GM23338 (cell line): ENCODE results near the gene ENTPD6. TPM values are rescaled to one million over a fixed set of nuclear protein-coding genes. Genes with fewer than 3 reads are reported as not detected.

Experiments used
- ATAC-seq: fragments of 200-7000 bp; cut with Tn5 transposase; 3 replicates; pipeline ENCODE4 v1.9.1; 2020
- DNase-seq: peaks from one replicate; pipeline ENCODE4 v3.0.0-alpha.2; 2015; ENCODE audit warnings: low spot score
- H2AFZ ChIP-seq: fragments of 200-600 bp; sonication (generic); 2 replicates; pipeline ENCODE4 v1.8.0; 2016; ENCODE audit warnings: antibody characterized with exemption, mild to moderate bottlenecking, moderate library complexity
- H3F3A ChIP-seq: fragments of 200-600 bp; sonication (generic); replicated peaks from 2 replicates; pipeline ENCODE4 v1.8.0; 2017; ENCODE audit warnings: antibody characterized with exemption, mixed run types, low read depth
- H3K27ac ChIP-seq: fragments of 200-600 bp; sonication (generic); 2 replicates; pipeline ENCODE4 v1.6.1; 2016; ENCODE audit warnings: low read depth
- H3K27me3 ChIP-seq: fragments of 200-600 bp; sonication (generic); 2 replicates; pipeline ENCODE4 v1.8.0; 2016; ENCODE audit warnings: mild to moderate bottlenecking, mixed run types, moderate library complexity; ENCODE audit not compliant: insufficient read depth
- H3K36me3 ChIP-seq: fragments of 200-600 bp; sonication (generic); 2 replicates; pipeline ENCODE4 v1.8.0; 2016; ENCODE audit warnings: mild to moderate bottlenecking; ENCODE audit not compliant: insufficient read depth
- H3K4me1 ChIP-seq: fragments of 200-600 bp; sonication (generic); 2 replicates; pipeline ENCODE4 v1.8.0; 2016; ENCODE audit warnings: mild to moderate bottlenecking, moderate library complexity; ENCODE audit not compliant: insufficient read depth
- H3K4me2 ChIP-seq: fragments of 200-600 bp; sonication (generic); 2 replicates; pipeline ENCODE4 v1.7.1; 2017; ENCODE audit warnings: mixed run types
- H3K4me3 ChIP-seq: fragments of 200-600 bp; sonication (generic); 2 replicates; pipeline ENCODE4 v1.6.1; 2016; ENCODE audit warnings: mixed run types
- H3K79me2 ChIP-seq: fragments of 200-600 bp; sonication (generic); replicated peaks from 2 replicates; pipeline ENCODE4 v1.8.0; 2017; ENCODE audit warnings: mild to moderate bottlenecking; ENCODE audit not compliant: insufficient read depth
- H3K9me2 ChIP-seq: fragments of 200-600 bp; sonication (generic); 2 replicates; pipeline ENCODE4 v1.8.0; 2017; ENCODE audit not compliant: insufficient read depth
- H4K20me1 ChIP-seq: fragments of 200-600 bp; sonication (generic); replicated peaks from 2 replicates; pipeline ENCODE4 v1.8.0; 2017; ENCODE audit warnings: mild to moderate bottlenecking; ENCODE audit not compliant: insufficient read depth
- H3K27ac Mint-ChIP-seq: 2 replicates; pipeline ENCODE4 v1.8.0; 2020; ENCODE audit warnings: inconsistent platforms, mild to moderate bottlenecking, moderate library complexity, mixed read lengths
- H3K27me3 Mint-ChIP-seq: 3 replicates; pipeline ENCODE4 v1.8.0; 2022; ENCODE audit warnings: low read depth, mild to moderate bottlenecking, moderate library complexity, mixed read lengths, inconsistent platforms; ENCODE audit not compliant: insufficient read depth, poor library complexity
- H3K36me3 Mint-ChIP-seq: 3 replicates; pipeline ENCODE4 v1.8.0; 2021; ENCODE audit warnings: low read depth, mild to moderate bottlenecking, inconsistent platforms, moderate library complexity, mixed read lengths
- H3K4me1 Mint-ChIP-seq: 3 replicates; pipeline ENCODE4 v1.8.0; 2020; ENCODE audit warnings: mild to moderate bottlenecking, inconsistent platforms, mixed read lengths
- H3K4me3 Mint-ChIP-seq: 3 replicates; pipeline ENCODE4 v1.8.0; 2021; ENCODE audit warnings: moderate library complexity, mild to moderate bottlenecking, inconsistent platforms, mixed read lengths
- H3K9me3 Mint-ChIP-seq: 3 replicates; pipeline ENCODE4 v1.8.0; 2020; ENCODE audit warnings: moderate library complexity, mild to moderate bottlenecking, inconsistent platforms, mixed read lengths
- CREB1 ChIP-seq: fragments of 250-450 bp; sonication (Bioruptor Pico); IDR thresholded peaks from 2 replicates; pipeline ENCODE4 v1.5.0; 2020; ENCODE audit warnings: low read depth, mild to moderate bottlenecking, moderate library complexity
- CTCF ChIP-seq, 2 experiments: fragments of 200-600 bp in 1 of 2; sonication (generic) in 1 of 2; conservative IDR thresholded peaks; 2 replicates each; pipeline versions ENCODE4 v1.5.1 to v1.6.1; 2016 to 2017; ENCODE audit warnings: antibody characterized with exemption in 2 of 2, low read depth in 2 of 2, mild to moderate bottlenecking in 2 of 2, moderate library complexity in 1 of 2
- EZH2 ChIP-seq: fragments of 200-600 bp; sonication (generic); IDR thresholded peaks from one replicate; pipeline ENCODE4 v1.8.0; 2017; ENCODE audit warnings: antibody characterized with exemption, mild to moderate bottlenecking, low read depth; ENCODE audit not compliant: unreplicated experiment
- EZH2phosphoT487 ChIP-seq: fragments of 200-600 bp; sonication (generic); IDR thresholded peaks from one replicate; pipeline ENCODE4 v1.8.1; 2018; ENCODE audit warnings: antibody characterized with exemption; ENCODE audit not compliant: unreplicated experiment
- JUNB ChIP-seq: IDR thresholded peaks from one replicate; pipeline ENCODE4 v1.6.1; 2016; ENCODE audit warnings: antibody characterized with exemption; ENCODE audit not compliant: unreplicated experiment
- POLR2AphosphoS5 ChIP-seq: IDR thresholded peaks from 2 replicates; pipeline ENCODE4 v1.6.1; 2016; ENCODE audit warnings: antibody characterized with exemption, low read depth
- STAT1 ChIP-seq: IDR thresholded peaks from one replicate; pipeline ENCODE4 v1.6.1; 2016; ENCODE audit warnings: antibody characterized with exemption; ENCODE audit not compliant: unreplicated experiment
- ZNF114 ChIP-seq: fragments of 250-450 bp; sonication (Bioruptor Pico); IDR thresholded peaks from 2 replicates; pipeline ENCODE4 v1.5.0; 2020; ENCODE audit warnings: mild to moderate bottlenecking, moderate library complexity
- ZNF331 ChIP-seq: fragments of 250-450 bp; sonication (Bioruptor Pico); IDR thresholded peaks from 2 replicates; pipeline ENCODE4 v1.5.0; 2020; ENCODE audit warnings: low read depth, mild to moderate bottlenecking, moderate library complexity
- polyA plus RNA-seq: library from polyadenylated mRNA; unstranded; fragments of >200 nt; fragmentation: Nextera tagmentation; extraction: Ambion mirVana; gene quantifications from 2 replicates; pipeline ENCODE4 v1.2.1, GENCODE V29; 2016
- total RNA-seq: library from RNA; depleted of rRNA; stranded (reverse); fragments of >200 nt; shearing (Covaris generic); gene quantifications from 2 replicates; pipeline ENCODE4 v1.2.3, GENCODE V29; 2014
- TF ChIP-seq, protein P1 (sequence below): fragments of 250-450 bp; sonication (Bioruptor Pico); IDR thresholded peaks from 2 replicates; pipeline ENCODE4 v1.5.0; 2020; ENCODE audit warnings: mild to moderate bottlenecking, moderate library complexity
- TF ChIP-seq, protein P2 (sequence below): IDR thresholded peaks from 2 replicates; pipeline ENCODE4 v1.6.1; 2016; ENCODE audit warnings: antibody characterized with exemption

The ENTPD6 gene
- total and polyA plus RNA-seq, 2 experiments from 2014 or later = 19.3 to 45.9 TPM

DNA sequence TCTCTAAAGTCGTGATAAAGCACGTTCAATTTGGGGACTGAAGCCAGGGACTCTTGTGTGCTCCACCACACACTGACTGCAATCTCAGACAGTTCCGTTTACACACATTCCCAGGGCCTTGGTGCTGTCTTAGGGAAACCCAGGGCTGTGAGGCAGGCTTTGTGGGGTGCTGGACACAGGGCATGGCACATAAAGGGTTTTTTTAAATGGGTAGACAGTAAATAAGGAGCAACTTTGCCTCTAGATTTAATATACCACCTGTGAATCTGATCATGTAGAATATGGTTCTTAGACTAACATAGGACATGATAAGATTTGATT lies 2.3 kb downstream of the ENTPD6 start:
- Mint-ChIP-seq H3K27me3 (peaks cover 4% of the 10 kb centered on the region), H3K27ac (no peak overlapping the region)
- no peak for DNase-seq

More for the DNA sequence above, 2.3 kb downstream of the ENTPD6 start:
- no peaks in the 10 kb centered on the region for H3K36me3 ChIP-seq
- peaks cover 27% of the 10 kb centered on the region for H3K4me1 Mint-ChIP-seq
- no peak overlapping the region for H3K4me3 ChIP-seq
- H3K27ac ChIP-seq = no peak overlapping the region
- no peak for ATAC-seq
- no peaks in the 10 kb centered on the region for H3K9me2 ChIP-seq
- no peaks in the 10 kb centered on the region; the same call in 2 of the 3 replicates for H3K9me3 Mint-ChIP-seq
- peaks cover 11% of the 10 kb centered on the region; the same call in 1 of the 2 replicates for H3K4me1 ChIP-seq
- peaks cover 36% of the 10 kb centered on the region for H4K20me1 ChIP-seq
- H3K27me3 ChIP-seq = peaks cover 10% of the 10 kb centered on the region
- no peak overlapping the region for H3K4me2 ChIP-seq
- no peaks in the 10 kb centered on the region for H3K36me3 Mint-ChIP-seq
- peak overlapping the region; percentile 22; the same call in 1 of the 3 replicates for H3K4me3 Mint-ChIP-seq
- H2AFZ ChIP-seq = no peak overlapping the region
- TF ChIP-seq EZH2 (no peak), ZNF331 (CRISPR knock-in tag) (no peak), JUNB (no peak), CREB1 (CRISPR knock-in tag) (no peak), POLR2AphosphoS5 (no peak), STAT1 (no peak), CTCF (conservative IDR thresholded peaks at IDR 0.05; ENCODE audit: low read depth in 2 of 2) (no peak), EZH2phosphoT487 (no peak), ZNF114 (no peak)
- TF ChIP-seq, protein P1, sequence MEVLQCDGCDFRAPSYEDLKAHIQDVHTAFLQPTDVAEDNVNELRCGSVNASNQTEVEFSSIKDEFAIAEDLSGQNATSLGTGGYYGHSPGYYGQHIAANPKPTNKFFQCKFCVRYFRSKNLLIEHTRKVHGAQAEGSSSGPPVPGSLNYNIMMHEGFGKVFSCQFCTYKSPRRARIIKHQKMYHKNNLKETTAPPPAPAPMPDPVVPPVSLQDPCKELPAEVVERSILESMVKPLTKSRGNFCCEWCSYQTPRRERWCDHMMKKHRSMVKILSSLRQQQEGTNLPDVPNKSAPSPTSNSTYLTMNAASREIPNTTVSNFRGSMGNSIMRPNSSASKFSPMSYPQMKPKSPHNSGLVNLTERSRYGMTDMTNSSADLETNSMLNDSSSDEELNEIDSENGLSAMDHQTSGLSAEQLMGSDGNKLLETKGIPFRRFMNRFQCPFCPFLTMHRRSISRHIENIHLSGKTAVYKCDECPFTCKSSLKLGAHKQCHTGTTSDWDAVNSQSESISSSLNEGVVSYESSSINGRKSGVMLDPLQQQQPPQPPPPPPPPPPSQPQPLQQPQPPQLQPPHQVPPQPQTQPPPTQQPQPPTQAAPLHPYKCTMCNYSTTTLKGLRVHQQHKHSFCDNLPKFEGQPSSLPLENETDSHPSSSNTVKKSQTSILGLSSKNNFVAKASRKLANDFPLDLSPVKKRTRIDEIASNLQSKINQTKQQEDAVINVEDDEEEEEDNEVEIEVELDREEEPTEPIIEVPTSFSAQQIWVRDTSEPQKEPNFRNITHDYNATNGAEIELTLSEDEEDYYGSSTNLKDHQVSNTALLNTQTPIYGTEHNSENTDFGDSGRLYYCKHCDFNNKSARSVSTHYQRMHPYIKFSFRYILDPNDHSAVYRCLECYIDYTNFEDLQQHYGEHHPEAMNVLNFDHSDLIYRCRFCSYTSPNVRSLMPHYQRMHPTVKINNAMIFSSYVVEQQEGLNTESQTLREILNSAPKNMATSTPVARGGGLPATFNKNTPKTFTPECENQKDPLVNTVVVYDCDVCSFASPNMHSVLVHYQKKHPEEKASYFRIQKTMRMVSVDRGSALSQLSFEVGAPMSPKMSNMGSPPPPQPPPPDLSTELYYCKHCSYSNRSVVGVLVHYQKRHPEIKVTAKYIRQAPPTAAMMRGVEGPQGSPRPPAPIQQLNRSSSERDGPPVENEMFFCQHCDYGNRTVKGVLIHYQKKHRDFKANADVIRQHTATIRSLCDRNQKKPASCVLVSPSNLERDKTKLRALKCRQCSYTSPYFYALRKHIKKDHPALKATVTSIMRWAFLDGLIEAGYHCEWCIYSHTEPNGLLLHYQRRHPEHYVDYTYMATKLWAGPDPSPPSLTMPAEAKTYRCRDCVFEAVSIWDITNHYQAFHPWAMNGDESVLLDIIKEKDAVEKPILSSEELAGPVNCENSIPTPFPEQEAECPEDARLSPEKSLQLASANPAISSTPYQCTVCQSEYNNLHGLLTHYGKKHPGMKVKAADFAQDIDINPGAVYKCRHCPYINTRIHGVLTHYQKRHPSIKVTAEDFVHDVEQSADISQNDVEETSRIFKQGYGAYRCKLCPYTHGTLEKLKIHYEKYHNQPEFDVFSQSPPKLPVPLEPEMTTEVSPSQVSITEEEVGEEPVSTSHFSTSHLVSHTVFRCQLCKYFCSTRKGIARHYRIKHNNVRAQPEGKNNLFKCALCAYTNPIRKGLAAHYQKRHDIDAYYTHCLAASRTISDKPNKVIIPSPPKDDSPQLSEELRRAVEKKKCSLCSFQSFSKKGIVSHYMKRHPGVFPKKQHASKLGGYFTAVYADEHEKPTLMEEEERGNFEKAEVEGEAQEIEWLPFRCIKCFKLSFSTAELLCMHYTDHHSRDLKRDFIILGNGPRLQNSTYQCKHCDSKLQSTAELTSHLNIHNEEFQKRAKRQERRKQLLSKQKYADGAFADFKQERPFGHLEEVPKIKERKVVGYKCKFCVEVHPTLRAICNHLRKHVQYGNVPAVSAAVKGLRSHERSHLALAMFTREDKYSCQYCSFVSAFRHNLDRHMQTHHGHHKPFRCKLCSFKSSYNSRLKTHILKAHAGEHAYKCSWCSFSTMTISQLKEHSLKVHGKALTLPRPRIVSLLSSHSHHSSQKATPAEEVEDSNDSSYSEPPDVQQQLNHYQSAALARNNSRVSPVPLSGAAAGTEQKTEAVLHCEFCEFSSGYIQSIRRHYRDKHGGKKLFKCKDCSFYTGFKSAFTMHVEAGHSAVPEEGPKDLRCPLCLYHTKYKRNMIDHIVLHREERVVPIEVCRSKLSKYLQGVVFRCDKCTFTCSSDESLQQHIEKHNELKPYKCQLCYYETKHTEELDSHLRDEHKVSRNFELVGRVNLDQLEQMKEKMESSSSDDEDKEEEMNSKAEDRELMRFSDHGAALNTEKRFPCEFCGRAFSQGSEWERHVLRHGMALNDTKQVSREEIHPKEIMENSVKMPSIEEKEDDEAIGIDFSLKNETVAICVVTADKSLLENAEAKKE (CRISPR knock-in tag) = no peak
- TF ChIP-seq, protein P2, sequence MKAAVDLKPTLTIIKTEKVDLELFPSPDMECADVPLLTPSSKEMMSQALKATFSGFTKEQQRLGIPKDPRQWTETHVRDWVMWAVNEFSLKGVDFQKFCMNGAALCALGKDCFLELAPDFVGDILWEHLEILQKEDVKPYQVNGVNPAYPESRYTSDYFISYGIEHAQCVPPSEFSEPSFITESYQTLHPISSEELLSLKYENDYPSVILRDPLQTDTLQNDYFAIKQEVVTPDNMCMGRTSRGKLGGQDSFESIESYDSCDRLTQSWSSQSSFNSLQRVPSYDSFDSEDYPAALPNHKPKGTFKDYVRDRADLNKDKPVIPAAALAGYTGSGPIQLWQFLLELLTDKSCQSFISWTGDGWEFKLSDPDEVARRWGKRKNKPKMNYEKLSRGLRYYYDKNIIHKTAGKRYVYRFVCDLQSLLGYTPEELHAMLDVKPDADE = no peak
- H3K79me2 ChIP-seq = peaks cover 52% of the 10 kb centered on the region
- H3F3A ChIP-seq = 0 out of 2 replicates have a peak, but pooled peaks cover 2% of the 10 kb centered on the region
